Stomach (tissue), 9 donors: ENCODE measurements around the gene REN. TPM values are rescaled to one million over a fixed set of nuclear protein-coding genes. Genes with fewer than 3 reads are reported as not detected.

Source experiments
- DNase-seq, 2 donors: peaks; one replicate each; pipeline versions ENCODE4 v3.0.0 to v3.0.0-alpha.2; 2013 to 2019
- H3K27ac ChIP-seq, 5 donors: fragments of 200-600 bp in 4 of 5; sonication (generic) in 4 of 5; one replicate each; pipeline ENCODE4 v1.5.1; 2013 to 2019; ENCODE audit warnings: mild to moderate bottlenecking in 1 of 5, moderate library complexity in 1 of 5
- H3K27me3 ChIP-seq, 3 donors: fragments of 200-600 bp; sonication (generic); one replicate each; pipeline ENCODE4 v1.5.1; 2017 to 2019; ENCODE audit warnings: mixed run types in 1 of 3
- H3K36me3 ChIP-seq, 4 donors: fragments of 200-600 bp; sonication (generic); 1 replicate in 3 of 4; 2 replicates in 1 of 4; pipeline ENCODE4 v1.5.1; 2016 to 2019
- H3K4me1 ChIP-seq, 4 donors: fragments of 200-600 bp; sonication (generic); one replicate each; pipeline ENCODE4 v1.5.1; 2016 to 2019
- H3K4me3 ChIP-seq, 4 donors: fragments of 200-600 bp; sonication (generic) in 3 of 4; one replicate each; pipeline ENCODE4 v1.5.1; 2016 to 2019; ENCODE audit warnings: mild to moderate bottlenecking in 1 of 4
- H3K9me3 ChIP-seq, 4 donors: fragments of 200-600 bp; sonication (generic); one replicate each; pipeline ENCODE4 v1.5.1; 2016 to 2019
- CTCF ChIP-seq, 7 experiments: fragments of 450-650 bp in 4 of 7; fragments of 200-600 bp in 3 of 7; sonication (generic) in 3 of 7; IDR thresholded peaks; one replicate each; pipeline ENCODE4 v1.5.1; 2016 to 2019; ENCODE audit warnings: antibody characterized with exemption in 7 of 7, control low read depth in 2 of 7, mild to moderate bottlenecking in 1 of 7
- EP300 ChIP-seq: sonication (generic); formaldehyde crosslinking; IDR thresholded peaks from one replicate; pipeline ENCODE4 v1.6.1; 2017; ENCODE audit warnings: antibody characterized with exemption
- POLR2A ChIP-seq, 4 donors: fragments of 450-650 bp; IDR thresholded peaks; one replicate each; pipeline ENCODE4 v1.6.1; 2016; ENCODE audit warnings: antibody characterized with exemption in 4 of 4, control low read depth in 2 of 4, mild to moderate bottlenecking in 1 of 4, moderate library complexity in 1 of 4
- POLR2AphosphoS5 ChIP-seq, 3 donors: sonication (generic); formaldehyde crosslinking; IDR thresholded peaks; one replicate each; pipeline ENCODE4 v1.6.1; 2016; ENCODE audit warnings: antibody characterized with exemption in 3 of 3
- WGBS, 5 donors: extraction: QIAGEN DNeasy Blood & Tissue Kit in 3 of 5; methylation state at CpG; one replicate each; pipeline versions ENCODE4 v1.1.5 to v1.1.7; 2013 to 2018; 5-methylcytosine and 5-hydroxymethylcytosine counted together
- intact Hi-C: fragments of 100-400 bp; cut with DNase I; formaldehyde crosslinking; loops from one replicate; pipeline ENCODE4 v1.15.1; 2023; ENCODE audit warnings: low total_unique reads
- polyA plus RNA-seq, 3 donors: library from polyadenylated mRNA; stranded (reverse); fragments of 200-250 nt; gene quantifications; one replicate each; pipeline ENCODE4 v1.2.3, GENCODE V29; 2013
- total RNA-seq, 5 donors: library from RNA; depleted of rRNA; stranded (reverse); fragments of >200 nt; gene quantifications; one replicate each; pipeline versions ENCODE4 v1.1.0 to v1.2.3, GENCODE V29; 2014 to 2016
- donor health status: healthy with polysubstance abuse.
- donor health status: Bipolar disorder and iron deficiency.
- donor health status: healthy.

Gene REN
- total and polyA plus RNA-seq, 8 donors = 0.08 TPM; not detected in 7

GRCh38 chr1:204107892-204108291 is 58.2 kb downstream of the REN start:
- Histone ChIP-seq H3K27ac (peak overlapping the region in 3 of 5 donors; percentile 1 to 43 (median 32)), H3K9me3 (no peaks in the 10 kb centered on the region), H3K4me3 (no peak overlapping the region), H3K27me3 (no peaks in the 10 kb centered on the region), H3K4me1 (peaks cover 24 to 65% (median 47%) of the 10 kb centered on the region in 4 donors), H3K36me3 (no peaks in the 10 kb centered on the region)
- no peak for TF ChIP-seq CTCF (IDR thresholded peaks at IDR 0.05)
- no peak for TF ChIP-seq POLR2AphosphoS5 (IDR thresholded peaks at IDR 0.05)
- no peak for TF ChIP-seq POLR2A (IDR thresholded peaks at IDR 0.05)
- no peak for TF ChIP-seq EP300
- DNase-seq = no peak
- intact Hi-C loops = no loop called here
- 83 to 92% (median 87%) methylated on average over 2 of the region's 2 CpGs for whole genome bisulfite sequencing, 5 donors

GRCh38 chr1:204106825-204107224 is 59.3 kb downstream of the REN start:
- H3K36me3 ChIP-seq = no peaks in the 10 kb centered on the region
- TF ChIP-seq CTCF (IDR thresholded peaks at IDR 0.05) (no peak), POLR2AphosphoS5 (IDR thresholded peaks at IDR 0.05) (no peak), EP300 (no peak), POLR2A (IDR thresholded peaks at IDR 0.05) (no peak)
- no peak overlapping the region for H3K4me3 ChIP-seq
- peak overlapping the region in 1 of 5 donors; percentile 43 for H3K27ac ChIP-seq
- DNase-seq = no peak
- no peaks in the 10 kb centered on the region for H3K27me3 ChIP-seq
- no peaks in the 10 kb centered on the region for H3K9me3 ChIP-seq
- intact Hi-C loops = no loop called here
- peaks cover 35 to 71% (median 52%) of the 10 kb centered on the region in 4 donors for H3K4me1 ChIP-seq
- 94 to 100% (median 100%) methylated on average over 1 of the region's 1 CpG for WGBS, 5 donors

- intact Hi-C loops = no loop called here
- Histone ChIP-seq H3K4me1 (peaks cover 40 to 74% (median 66%) of the 10 kb centered on the region in 4 donors), H3K27ac (peak overlapping the region in 4 of 5 donors; percentile 55 to 72 (median 65)), H3K36me3 (no peaks in the 10 kb centered on the region), H3K4me3 (no peak overlapping the region), H3K9me3 (no peaks in the 10 kb centered on the region), H3K27me3 (no peaks in the 10 kb centered on the region)
- 83 to 86% (median 85%) methylated on average over 5 to 6 of the region's 6 CpGs for WGBS, 5 donors
- no peak for TF ChIP-seq EP300
- TF ChIP-seq POLR2AphosphoS5 (IDR thresholded peaks at IDR 0.05) = no peak
- TF ChIP-seq CTCF (IDR thresholded peaks at IDR 0.05) = no peak
- TF ChIP-seq POLR2A (IDR thresholded peaks at IDR 0.05) = no peak
- DNase-seq = no peak
These were observed 61.0 kb downstream of the REN start for GRCh38 chr1:204105131-204105515.

Other genes starting within 250 kb of the REN start
- gene SOX13, start 93.2 kb downstream of the REN start, total RNA-seq = 10 to 100 TPM; 10.5 to 42.6 (median 11.9) TPM
- 1 to 10 TPM; 4.1 to 7.3 (median 7.2) TPM for gene SOX13, start 93.2 kb downstream of the REN start, polyA plus RNA-seq
- 10 to 100 TPM in 1 of 5 donors, 1 to 10 TPM in 3, under 1 TPM in 1; 0.45 to 12.2 (median 6.6) TPM for gene ETNK2, start 14.3 kb downstream of the REN start, total RNA-seq
- 1 to 10 TPM; 3.8 to 8.1 (median 7.8) TPM for gene ETNK2, start 14.3 kb downstream of the REN start, polyA plus RNA-seq
- gene KISS1, start 30.2 kb upstream of the REN start, total RNA-seq = 1 to 10 TPM in 1 of 5 donors, not detected in 4; 1.1 TPM
- 1 to 10 TPM in 2 of 3 donors, not detected in 1; 1.6 to 8.3 TPM for gene KISS1, start 30.2 kb upstream of the REN start, polyA plus RNA-seq
- gene GOLT1A, start 47.7 kb upstream of the REN start, total RNA-seq = 1 to 10 TPM in 3 of 5 donors, not detected in 2; 1.8 to 7.1 (median 5.9) TPM
- 10 to 100 TPM in 1 of 3 donors, 1 to 10 TPM in 2; 6.6 to 16.6 (median 7.6) TPM for gene GOLT1A, start 47.7 kb upstream of the REN start, polyA plus RNA-seq
- gene PLEKHA6, start 193.6 kb upstream of the REN start, total RNA-seq = 10 to 100 TPM; 12.5 to 97.9 (median 39.1) TPM
- gene PLEKHA6, start 193.6 kb upstream of the REN start, polyA plus RNA-seq = 10 to 100 TPM in 2 of 3 donors, 1 to 10 TPM in 1; 6.4 to 37.5 (median 32.1) TPM
- 10 to 100 TPM; 19.8 to 74.4 (median 51.6) TPM for gene PPP1R15B, start 245.5 kb upstream of the REN start, total RNA-seq
- 10 to 100 TPM in 1 of 3 donors, 1 to 10 TPM in 2; 6.5 to 11.1 (median 9.3) TPM for gene PPP1R15B, start 245.5 kb upstream of the REN start, polyA plus RNA-seq